Smooth muscle cell (in vitro differentiated cells): ENCODE measurements around the gene SFTPB. TPM values are rescaled to one million over a fixed set of nuclear protein-coding genes. Genes with fewer than 3 reads are reported as not detected.

ENCODE experiments used
- DNase-seq: peaks from one replicate; lab custom pipeline; 2025; ENCODE audit not compliant: unreplicated experiment; lab: John Stamatoyannopoulos, UW
- H2AFZ ChIP-seq: fragments of 200-600 bp; sonication (generic); 2 replicates; pipeline ENCODE4 v1.6.0; 2016; ENCODE audit warnings: antibody characterized with exemption, low read depth, mild to moderate bottlenecking
- H3F3A ChIP-seq: fragments of 200-600 bp; sonication (generic); 2 replicates; pipeline ENCODE4 v1.6.0; 2017; ENCODE audit warnings: antibody characterized with exemption, low read depth
- H3K27ac ChIP-seq: fragments of 200-600 bp; sonication (generic); 2 replicates; pipeline ENCODE4 v1.5.1; 2016; ENCODE audit warnings: low read depth, mild to moderate bottlenecking
- H3K27me3 ChIP-seq: fragments of 200-600 bp; sonication (generic); 2 replicates; pipeline ENCODE4 v1.6.1; 2016; ENCODE audit warnings: low read depth, mild to moderate bottlenecking
- H3K36me3 ChIP-seq: fragments of 200-600 bp; sonication (generic); 2 replicates; pipeline ENCODE4 v1.5.1; 2016; ENCODE audit warnings: low read depth
- H3K4me1 ChIP-seq: fragments of 200-600 bp; sonication (generic); 2 replicates; pipeline ENCODE4 v1.5.1; 2016; ENCODE audit warnings: low read depth
- H3K4me2 ChIP-seq: fragments of 200-600 bp; sonication (generic); 2 replicates; pipeline ENCODE4 v1.6.0; 2016; ENCODE audit warnings: mild to moderate bottlenecking
- H3K4me3 ChIP-seq: fragments of 200-600 bp; sonication (generic); 2 replicates; pipeline ENCODE4 v1.5.1; 2016; ENCODE audit warnings: mild to moderate bottlenecking
- H3K79me2 ChIP-seq: fragments of 200-600 bp; sonication (generic); 2 replicates; pipeline ENCODE4 v1.6.0; 2016; ENCODE audit warnings: low read depth, mild to moderate bottlenecking
- H3K9ac ChIP-seq: fragments of 200-600 bp; sonication (generic); 2 replicates; pipeline ENCODE4 v1.6.0; 2016; ENCODE audit warnings: low read depth
- H3K9me3 ChIP-seq: fragments of 200-600 bp; sonication (generic); replicated peaks from 2 replicates; pipeline ENCODE4 v1.5.1; 2016; ENCODE audit warnings: low read depth
- H4K20me1 ChIP-seq: fragments of 200-600 bp; sonication (generic); 2 replicates; pipeline ENCODE4 v1.6.0; 2016; ENCODE audit warnings: low read depth
- WGBS: methylation state at CpG from one replicate; pipeline ENCODE4 v1.1.7; 2016; ENCODE audit warnings: low lambda C conversion rate; 5-methylcytosine and 5-hydroxymethylcytosine counted together
- polyA plus RNA-seq: library from polyadenylated mRNA; unstranded; fragments of >200 nt; fragmentation: Nextera tagmentation; extraction: Ambion mirVana; gene quantifications from 2 replicates; pipeline ENCODE4 v1.2.1, GENCODE V29; 2016
- total RNA-seq: library from RNA; depleted of rRNA; stranded (reverse); fragments of >200 nt; gene quantifications from 2 replicates; pipeline ENCODE4 v1.2.3, GENCODE V29; 2014
- TF ChIP-seq, protein P1 (sequence below): fragments of 200-600 bp; sonication (generic); IDR thresholded peaks from 2 replicates; pipeline ENCODE4 v1.5.1; 2017; ENCODE audit warnings: borderline replicate concordance, mild to moderate bottlenecking, antibody characterized with exemption; ENCODE audit not compliant: insufficient read depth, poor library complexity, severe bottlenecking

SFTPB gene
- total and polyA plus RNA-seq, 2 experiments from 2014 or later: not detected

- Histone ChIP-seq H3K27me3 (no peaks in the 10 kb centered on the region), H3K36me3 (no peaks in the 10 kb centered on the region), H3K4me3 (no peak overlapping the region), H3F3A (peaks cover 3% of the 10 kb centered on the region), H3K9ac (no peak overlapping the region), H3K27ac (no peak overlapping the region), H3K4me1 (peaks cover 4% of the 10 kb centered on the region), H3K9me3 (no peaks in the 10 kb centered on the region), H2AFZ (no peak overlapping the region), H3K79me2 (no peaks in the 10 kb centered on the region), H3K4me2 (no peak overlapping the region), H4K20me1 (no peaks in the 10 kb centered on the region)
- no peak for DNase-seq
- WGBS: 78% methylated on average over 8 of the region's 8 CpGs
- TF ChIP-seq, protein P1, sequence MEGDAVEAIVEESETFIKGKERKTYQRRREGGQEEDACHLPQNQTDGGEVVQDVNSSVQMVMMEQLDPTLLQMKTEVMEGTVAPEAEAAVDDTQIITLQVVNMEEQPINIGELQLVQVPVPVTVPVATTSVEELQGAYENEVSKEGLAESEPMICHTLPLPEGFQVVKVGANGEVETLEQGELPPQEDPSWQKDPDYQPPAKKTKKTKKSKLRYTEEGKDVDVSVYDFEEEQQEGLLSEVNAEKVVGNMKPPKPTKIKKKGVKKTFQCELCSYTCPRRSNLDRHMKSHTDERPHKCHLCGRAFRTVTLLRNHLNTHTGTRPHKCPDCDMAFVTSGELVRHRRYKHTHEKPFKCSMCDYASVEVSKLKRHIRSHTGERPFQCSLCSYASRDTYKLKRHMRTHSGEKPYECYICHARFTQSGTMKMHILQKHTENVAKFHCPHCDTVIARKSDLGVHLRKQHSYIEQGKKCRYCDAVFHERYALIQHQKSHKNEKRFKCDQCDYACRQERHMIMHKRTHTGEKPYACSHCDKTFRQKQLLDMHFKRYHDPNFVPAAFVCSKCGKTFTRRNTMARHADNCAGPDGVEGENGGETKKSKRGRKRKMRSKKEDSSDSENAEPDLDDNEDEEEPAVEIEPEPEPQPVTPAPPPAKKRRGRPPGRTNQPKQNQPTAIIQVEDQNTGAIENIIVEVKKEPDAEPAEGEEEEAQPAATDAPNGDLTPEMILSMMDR: no peak
Observed at GRCh38 chr2:85698880-85699254, 30.9 kb upstream of the SFTPB start.

DNA sequence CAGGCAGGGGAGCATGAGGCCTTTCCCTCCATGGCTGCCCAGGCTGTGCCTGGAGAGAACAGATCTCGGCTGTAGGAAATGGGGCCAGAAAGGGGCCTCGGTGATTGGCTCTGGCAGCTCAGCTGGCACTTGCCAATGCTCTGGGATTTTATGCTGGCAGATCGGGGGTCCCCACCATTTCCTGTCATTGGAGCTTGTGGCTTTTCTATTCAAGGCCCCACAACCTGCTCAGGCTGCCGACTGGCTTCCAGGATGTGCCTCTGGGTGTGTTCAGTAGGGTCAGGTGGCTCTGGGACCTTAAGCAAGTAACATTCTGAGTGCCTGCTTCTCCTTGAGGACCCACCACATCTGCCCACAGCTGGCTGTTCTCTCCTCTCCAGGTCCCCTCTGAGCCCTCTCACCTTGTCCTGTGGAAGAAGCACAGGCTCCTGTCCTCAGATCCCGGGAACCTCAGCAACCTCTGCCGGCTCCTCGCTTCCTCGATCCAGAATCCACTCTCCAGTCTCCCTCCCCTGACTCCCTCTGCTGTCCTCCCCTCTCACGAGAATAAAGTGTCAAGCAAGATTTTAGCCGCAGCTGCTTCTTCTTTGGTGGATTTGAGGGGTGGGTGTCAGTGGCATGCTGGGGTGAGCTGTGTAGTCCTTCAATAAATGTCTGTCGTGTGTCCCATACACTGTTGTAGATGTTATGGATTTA lies 30.3 kb upstream of the SFTPB start:
- Histone ChIP-seq H3K9ac (no peak overlapping the region), H3K27me3 (no peaks in the 10 kb centered on the region), H3K27ac (no peak overlapping the region), H4K20me1 (no peaks in the 10 kb centered on the region), H3K4me1 (peaks cover 4% of the 10 kb centered on the region), H3K79me2 (no peaks in the 10 kb centered on the region), H3K4me2 (no peak overlapping the region), H3K9me3 (no peaks in the 10 kb centered on the region), H3K4me3 (no peak overlapping the region), H3K36me3 (no peaks in the 10 kb centered on the region), H3F3A (peaks cover 3% of the 10 kb centered on the region), H2AFZ (no peak overlapping the region)
- TF ChIP-seq, protein P1: no peak
- 74% methylated on average over 11 of the region's 11 CpGs for WGBS
- no peak for DNase-seq

- Histone ChIP-seq H3K4me1 (peaks cover 4% of the 10 kb centered on the region), H3F3A (peaks cover 3% of the 10 kb centered on the region), H4K20me1 (no peaks in the 10 kb centered on the region), H3K9me3 (no peaks in the 10 kb centered on the region), H3K27ac (no peak overlapping the region), H3K9ac (no peak overlapping the region), H3K4me3 (no peak overlapping the region), H3K36me3 (no peaks in the 10 kb centered on the region), H3K27me3 (no peaks in the 10 kb centered on the region), H3K4me2 (no peak overlapping the region), H2AFZ (no peak overlapping the region), H3K79me2 (no peaks in the 10 kb centered on the region)
- no peak for DNase-seq
- WGBS: 69% methylated on average over 2 of the region's 2 CpGs
- TF ChIP-seq, protein P1: no peak
Observed at GRCh38 chr2:85697716-85698115, 29.7 kb upstream of the SFTPB start.

DNA sequence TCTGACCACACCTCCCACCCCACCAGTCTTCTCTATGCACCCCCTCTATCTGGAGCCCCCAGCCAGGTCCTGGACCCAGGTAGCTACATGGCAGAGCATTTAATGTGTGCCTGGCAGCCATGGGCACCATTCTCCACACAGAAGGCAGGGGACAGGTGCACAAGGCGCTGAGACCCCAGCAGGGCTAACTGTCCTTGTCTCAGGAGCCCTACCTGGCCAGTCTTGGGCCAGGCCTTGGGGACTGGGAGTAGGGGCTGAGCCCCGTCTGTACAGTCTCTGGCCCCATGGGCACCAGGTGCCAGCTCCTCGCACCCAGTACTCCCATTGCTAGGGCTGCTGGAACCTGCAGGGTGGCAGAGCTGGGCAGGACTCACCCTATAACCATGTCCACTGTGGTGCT lies 29.1 kb upstream of the SFTPB start:
- Histone ChIP-seq H3K79me2 (no peaks in the 10 kb centered on the region), H3K27me3 (no peaks in the 10 kb centered on the region), H3K4me1 (peaks cover 4% of the 10 kb centered on the region), H3F3A (peaks cover 3% of the 10 kb centered on the region), H3K9me3 (no peaks in the 10 kb centered on the region), H3K4me3 (no peak overlapping the region), H3K4me2 (no peak overlapping the region), H2AFZ (no peak overlapping the region), H3K27ac (no peak overlapping the region), H4K20me1 (no peaks in the 10 kb centered on the region), H3K9ac (no peak overlapping the region), H3K36me3 (no peaks in the 10 kb centered on the region)
- TF ChIP-seq, protein P1: no peak
- WGBS: 78% methylated on average over 3 of the region's 3 CpGs
- DNase-seq: no peak
